Measurements from ENCODE around the gene ARHGEF17.

The ARHGEF17 gene

DNA sequence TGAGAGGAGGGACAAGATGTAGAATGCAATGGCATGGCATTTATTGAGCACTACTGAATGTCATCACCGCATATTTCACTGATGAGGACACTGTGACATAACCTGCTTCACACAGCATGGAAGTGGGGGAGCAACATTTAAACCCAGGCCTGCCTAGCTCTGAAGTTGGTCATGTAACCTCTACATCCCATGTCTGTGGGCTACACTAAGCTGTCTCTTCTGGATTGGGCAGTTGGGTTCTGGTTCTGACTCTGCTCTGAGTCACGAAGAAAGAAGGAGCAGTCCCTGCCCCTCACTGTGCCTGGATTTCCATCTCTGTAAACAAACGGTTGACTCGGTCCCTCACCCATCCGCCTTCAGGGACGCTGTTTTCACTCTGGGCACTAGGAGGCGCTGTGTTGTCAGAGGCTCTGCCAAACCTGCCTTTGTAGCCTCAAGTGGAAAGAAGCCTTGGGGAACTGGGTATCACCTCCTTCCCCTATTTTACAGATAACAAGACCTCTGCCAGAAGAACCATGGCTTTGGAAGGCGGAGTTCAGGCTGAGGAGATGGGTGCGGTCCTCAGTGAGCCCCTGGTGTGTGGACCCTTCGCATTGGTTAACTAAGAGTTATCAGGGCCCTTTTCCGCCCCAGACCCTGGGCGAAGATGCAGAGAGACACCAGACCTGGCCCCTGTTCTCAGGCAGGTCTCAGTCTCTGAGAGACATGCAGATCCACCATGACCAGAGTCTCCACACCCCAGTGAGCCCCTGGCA is 12.7 kb upstream of the ARHGEF17 start:
- no peak for FAIRE-seq

DNA sequence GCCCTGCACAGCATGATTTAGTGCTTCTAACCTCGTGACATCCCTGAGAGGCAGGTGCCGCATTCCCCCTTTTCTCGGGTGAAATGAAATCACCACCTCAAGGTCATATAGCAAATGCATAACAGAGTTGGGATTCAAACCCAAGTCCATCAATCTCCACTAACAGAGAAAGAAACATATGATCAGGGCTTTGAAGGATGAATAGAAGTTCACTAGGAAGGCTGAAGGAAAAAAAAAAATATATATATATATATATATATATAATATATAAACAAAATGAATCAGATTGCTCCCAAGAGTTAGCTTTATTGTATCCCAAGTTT is 12.1 kb upstream of the ARHGEF17 start:
- FAIRE-seq = no peak

DNA sequence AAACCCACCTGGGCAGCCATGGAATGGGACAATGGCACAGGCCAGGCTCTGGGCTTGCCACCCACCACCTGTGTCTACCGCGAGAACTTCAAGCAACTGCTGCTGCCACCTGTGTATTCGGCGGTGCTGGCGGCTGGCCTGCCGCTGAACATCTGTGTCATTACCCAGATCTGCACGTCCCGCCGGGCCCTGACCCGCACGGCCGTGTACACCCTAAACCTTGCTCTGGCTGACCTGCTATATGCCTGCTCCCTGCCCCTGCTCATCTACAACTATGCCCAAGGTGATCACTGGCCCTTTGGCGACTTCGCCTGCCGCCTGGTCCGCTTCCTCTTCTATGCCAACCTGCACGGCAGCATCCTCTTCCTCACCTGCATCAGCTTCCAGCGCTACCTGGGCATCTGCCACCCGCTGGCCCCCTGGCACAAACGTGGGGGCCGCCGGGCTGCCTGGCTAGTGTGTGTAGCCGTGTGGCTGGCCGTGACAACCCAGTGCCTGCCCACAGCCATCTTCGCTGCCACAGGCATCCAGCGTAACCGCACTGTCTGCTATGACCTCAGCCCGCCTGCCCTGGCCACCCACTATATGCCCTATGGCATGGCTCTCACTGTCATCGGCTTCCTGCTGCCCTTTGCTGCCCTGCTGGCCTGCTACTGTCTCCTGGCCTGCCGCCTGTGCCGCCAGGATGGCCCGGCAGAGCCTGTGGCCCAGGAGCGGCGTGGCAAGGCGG is 11.4 kb upstream of the ARHGEF17 start:
- no peak for FAIRE-seq

DNA sequence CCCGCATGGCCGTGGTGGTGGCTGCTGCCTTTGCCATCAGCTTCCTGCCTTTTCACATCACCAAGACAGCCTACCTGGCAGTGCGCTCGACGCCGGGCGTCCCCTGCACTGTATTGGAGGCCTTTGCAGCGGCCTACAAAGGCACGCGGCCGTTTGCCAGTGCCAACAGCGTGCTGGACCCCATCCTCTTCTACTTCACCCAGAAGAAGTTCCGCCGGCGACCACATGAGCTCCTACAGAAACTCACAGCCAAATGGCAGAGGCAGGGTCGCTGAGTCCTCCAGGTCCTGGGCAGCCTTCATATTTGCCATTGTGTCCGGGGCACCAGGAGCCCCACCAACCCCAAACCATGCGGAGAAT is 10.9 kb upstream of the ARHGEF17 start:
- no peak for FAIRE-seq

DNA sequence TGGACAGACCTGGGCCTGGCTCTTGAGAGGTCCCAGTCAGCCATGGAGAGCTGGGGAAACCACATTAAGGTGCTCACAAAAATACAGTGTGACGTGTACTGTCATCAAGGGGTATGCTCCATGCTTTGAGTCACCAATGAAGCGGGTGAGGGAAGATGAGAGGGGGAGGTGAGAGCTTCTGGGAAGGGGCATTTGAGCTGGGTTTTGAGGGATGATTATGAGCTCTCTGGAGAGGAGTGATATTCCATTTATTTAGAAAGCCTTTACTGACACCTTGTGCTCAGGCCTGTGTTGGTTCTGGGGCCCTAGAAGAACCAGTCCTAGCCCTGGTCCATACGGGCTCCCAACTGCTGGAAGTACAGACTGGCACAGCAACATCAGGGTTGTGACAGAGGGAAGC is 10.4 kb upstream of the ARHGEF17 start:
- FAIRE-seq = no peak

DNA sequence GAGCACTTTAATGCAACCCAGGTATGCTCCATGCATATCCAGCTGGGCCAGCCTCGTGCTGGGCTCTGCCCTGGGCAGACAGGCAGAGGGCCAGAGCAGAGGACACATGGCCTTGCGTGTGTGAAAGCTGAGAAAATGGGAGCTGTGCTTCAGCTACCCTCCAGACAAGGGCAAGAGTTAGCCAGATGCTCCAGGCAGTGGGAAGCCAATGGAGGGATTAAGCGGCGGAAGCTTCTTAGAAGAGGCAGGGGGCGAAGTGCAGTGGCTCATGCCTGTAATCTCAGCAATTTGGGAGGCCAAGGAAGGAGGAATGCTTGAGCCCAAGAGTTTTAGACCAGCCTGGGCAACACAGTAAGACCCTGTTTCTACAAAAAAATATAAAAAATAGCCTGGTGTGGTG is 9.8 kb upstream of the ARHGEF17 start:
- no peak for FAIRE-seq

DNA sequence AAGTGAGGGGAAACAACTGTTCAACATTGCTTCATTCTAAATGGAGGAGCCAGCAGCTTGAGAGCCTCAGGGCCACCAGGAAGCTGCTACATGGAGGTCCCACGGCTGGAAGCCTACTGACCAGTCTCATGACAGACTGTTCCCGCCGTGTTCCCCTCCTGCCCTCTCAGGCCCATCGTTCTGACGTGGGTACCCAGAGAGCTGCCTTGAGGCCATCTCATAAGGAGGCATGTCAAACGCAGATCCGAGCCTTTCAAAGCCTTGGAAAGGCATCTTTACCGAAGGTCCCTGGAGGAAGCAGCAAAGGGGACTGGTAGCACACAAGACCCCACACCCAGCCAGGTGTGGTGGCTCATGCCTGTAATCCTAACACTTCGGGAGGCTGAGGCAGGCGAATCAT is 8.3 kb upstream of the ARHGEF17 start:
- FAIRE-seq = no peak

DNA sequence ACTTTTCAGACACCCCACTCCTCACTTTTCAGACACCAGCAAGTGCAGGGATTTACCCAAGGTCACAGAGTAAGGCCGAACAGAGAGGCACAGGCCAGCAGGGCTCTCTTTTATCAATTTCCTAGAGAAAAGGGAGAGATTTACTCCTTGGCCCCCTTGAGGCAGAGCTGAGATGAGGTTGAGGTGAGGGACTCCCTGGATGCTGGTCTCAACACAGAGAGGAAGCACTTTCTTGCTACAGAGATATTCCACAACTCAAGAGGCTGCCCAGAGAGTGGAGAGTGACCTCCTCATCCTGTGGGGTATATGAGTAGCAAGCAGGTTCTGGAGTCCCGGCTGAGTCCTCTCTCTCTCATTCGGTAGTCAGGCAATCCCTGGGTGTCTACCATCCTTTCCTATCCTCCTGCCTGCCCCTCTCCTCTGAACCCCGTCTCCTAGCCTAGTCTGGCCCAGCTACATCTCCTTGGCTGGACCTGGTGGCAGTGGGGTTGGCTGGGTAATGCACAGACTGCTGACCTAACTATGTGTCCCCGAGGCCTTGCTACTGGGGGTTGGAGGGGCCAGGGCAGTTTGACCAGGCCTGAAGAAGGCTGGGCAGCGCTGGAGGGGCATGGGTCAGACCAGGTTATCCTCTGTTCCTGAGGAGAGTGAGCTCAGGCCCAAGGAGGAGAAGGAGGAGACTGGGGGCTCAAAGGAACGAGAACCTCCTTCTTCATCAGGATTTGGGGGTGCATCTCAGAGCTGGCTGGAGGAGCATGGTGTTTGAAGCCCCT is 1.8 kb upstream of the ARHGEF17 start:
- FAIRE-seq = no peak

DNA sequence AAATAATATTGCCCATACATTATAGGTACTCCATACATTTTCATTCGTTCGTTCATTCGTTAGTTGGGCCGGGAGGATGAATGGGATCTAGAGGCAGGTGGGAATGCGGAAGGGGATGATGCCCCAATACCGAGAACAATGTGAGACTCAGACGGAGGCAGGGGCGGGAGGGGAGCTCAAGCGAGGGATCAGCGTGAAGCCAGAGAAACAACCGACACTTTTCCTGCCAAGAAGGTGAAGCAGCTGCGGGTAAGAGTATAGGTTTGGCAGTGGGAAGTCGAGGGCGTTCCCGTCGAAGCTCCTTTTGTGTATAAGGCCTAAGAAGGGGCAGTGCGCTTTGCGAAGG is 1.1 kb upstream of the ARHGEF17 start:
- FAIRE-seq = no peak

DNA sequence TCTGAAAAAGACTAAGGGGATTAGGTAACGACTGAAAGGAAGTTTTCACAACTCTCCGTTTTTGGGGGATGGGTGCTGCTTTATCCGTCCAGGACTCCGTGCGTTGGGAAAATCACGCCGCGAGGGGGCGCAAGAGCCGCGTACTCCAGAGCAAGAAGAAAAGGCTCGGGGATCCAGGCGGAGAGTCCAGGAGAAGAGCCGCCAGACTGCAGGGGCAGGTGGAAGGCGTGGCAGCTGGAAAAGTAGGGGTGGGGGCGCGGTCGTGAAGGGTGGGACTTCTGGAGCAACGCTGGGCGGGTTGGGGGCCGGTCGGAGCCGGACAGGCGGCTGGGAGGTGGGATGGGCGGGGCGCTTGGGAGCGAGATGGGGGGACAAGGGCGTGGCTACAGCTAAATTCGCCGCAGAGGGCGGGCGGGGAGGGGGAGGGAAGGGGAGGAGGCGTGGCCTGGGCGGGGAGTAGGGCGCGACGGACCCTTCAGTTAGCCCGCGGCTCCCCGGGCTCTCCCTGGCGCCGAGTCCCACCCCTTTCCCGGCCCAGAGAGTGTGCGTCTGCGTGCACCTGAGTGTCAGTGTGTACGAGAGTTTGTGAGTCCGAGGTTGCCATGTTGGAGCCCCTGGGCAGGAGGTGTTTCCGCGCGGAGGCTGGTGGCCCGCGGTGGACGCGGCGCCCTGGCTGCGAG is 613 bp upstream of the ARHGEF17 start:
- no peak for FAIRE-seq

DNA sequence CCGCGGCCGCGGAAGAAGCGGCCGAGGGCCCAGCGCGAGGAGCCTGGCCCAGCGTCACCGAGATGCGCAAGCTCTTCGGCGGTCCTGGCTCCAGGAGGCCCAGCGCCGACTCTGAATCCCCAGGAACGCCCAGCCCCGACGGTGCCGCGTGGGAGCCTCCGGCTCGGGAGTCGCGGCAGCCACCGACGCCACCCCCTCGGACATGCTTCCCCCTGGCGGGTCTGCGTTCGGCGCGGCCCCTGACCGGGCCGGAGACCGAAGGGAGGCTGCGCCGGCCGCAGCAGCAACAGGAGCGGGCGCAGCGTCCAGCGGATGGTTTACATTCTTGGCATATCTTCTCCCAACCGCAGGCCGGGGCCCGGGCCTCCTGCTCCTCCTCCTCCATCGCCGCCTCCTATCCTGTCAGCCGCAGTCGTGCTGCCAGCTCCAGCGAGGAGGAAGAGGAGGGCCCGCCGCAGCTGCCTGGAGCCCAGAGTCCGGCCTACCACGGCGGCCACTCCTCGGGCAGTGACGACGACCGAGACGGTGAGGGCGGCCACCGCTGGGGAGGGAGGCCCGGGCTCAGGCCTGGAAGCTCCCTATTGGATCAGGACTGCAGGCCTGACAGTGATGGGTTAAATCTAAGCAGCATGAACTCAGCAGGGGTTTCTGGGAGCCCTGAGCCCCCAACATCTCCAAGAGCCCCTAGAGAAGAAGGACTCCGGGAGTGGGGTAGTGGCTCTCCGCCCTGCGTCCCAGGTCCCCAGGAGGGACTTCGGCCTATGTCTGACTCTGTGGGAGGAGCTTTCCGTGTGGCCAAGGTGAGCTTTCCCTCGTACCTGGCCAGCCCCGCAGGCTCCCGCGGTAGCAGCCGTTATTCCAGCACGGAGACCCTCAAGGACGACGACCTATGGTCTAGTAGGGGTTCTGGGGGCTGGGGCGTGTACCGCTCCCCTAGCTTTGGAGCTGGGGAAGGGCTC is 1.2 kb downstream of the ARHGEF17 start:
- FAIRE-seq = no peak

DNA sequence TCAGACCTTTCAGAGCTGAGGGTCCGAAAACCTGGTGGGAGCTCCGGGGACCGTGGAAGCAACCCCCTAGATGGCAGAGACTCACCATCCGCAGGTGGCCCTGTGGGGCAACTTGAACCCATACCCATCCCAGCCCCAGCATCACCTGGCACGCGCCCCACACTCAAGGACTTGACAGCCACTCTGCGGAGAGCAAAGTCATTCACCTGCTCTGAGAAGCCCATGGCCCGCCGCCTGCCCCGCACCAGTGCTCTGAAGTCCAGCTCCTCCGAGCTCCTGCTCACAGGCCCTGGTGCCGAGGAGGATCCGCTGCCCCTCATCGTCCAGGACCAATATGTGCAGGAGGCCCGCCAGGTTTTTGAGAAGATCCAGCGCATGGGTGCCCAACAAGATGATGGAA is 2.0 kb downstream of the ARHGEF17 start:
- FAIRE-seq = no peak

DNA sequence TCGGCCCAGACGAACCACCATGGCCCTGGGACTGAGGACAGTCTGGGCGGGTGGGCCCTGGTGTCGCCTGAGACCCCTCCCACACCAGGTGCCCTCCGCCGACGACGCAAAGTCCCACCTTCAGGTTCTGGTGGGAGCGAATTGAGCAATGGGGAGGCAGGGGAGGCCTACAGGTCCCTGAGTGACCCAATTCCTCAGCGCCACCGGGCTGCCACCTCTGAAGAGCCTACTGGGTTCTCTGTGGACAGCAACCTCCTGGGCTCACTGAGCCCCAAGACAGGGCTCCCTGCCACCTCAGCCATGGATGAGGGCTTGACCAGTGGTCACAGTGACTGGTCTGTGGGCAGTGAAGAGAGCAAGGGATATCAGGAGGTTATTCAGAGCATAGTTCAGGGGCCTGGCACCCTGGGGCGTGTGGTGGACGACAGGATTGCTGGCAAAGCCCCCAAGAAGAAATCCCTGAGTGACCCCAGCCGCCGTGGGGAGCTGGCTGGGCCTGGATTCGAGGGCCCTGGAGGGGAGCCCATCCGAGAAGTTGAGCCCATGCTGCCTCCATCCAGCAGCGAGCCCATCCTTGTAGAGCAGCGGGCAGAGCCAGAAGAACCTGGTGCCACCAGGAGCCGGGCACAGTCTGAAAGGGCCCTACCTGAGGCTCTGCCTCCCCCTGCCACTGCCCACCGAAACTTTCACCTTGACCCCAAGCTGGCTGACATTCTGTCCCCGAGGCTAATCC is 2.8 kb downstream of the ARHGEF17 start:
- no peak for FAIRE-seq

DNA sequence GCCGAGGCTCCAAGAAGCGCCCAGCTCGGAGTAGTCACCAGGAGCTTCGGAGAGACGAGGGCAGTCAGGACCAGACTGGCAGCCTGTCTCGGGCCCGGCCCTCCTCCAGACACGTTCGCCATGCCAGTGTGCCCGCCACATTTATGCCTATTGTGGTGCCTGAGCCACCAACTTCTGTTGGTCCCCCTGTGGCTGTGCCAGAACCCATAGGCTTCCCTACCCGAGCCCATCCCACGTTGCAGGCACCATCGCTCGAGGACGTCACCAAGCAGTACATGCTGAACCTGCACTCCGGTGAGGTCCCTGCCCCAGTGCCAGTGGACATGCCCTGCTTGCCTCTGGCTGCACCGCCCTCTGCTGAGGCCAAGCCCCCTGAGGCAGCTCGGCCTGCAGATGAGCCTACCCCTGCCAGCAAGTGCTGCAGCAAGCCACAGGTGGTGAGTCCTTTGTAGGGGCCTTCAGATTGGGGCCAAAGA is 3.4 kb downstream of the ARHGEF17 start:
- no peak for FAIRE-seq

DNA sequence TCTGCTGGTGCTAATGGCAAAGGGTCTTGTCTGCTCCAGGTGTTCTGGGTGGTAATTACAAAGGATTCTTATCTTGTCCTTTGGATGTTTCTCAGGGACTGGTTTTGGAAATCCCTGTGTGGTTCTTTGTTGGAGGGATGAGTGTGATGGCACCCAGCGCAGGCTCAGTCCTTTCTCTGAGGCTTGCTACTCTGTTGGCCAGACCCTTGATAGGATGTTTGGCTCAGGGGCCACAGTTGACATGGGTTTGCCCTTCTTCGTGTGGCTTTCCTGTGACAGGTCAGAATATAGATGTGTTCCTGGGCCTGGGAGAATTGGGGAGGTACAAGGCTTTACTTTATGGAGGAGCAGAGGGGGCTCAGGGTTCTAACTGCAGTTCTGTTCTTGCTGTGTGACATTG is 4.0 kb downstream of the ARHGEF17 start:
- FAIRE-seq = no peak

DNA sequence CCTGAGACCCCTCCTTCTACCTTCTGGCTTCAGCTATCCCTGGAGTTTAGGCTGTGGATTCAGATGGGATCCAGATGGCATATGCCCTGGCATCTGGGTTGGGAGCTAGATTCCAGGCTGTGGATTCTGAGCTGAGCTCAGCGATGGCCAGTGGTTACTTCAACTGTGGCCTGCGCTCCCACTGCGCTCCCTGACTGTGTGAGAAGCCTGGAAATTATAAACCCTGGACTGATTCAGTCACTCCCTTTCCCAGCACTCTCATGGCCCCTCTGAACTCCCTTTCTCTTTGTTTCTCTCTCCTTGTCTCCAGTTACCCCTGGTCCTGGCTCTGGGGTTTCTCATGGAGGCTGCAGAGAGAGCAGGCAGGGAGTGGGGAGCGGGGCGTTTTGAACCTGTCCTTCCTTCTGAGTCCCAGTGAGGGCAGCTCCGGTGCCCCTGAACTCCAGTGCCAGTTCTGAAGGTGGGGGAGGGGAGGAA is 4.8 kb downstream of the ARHGEF17 start:
- FAIRE-seq = no peak

DNA sequence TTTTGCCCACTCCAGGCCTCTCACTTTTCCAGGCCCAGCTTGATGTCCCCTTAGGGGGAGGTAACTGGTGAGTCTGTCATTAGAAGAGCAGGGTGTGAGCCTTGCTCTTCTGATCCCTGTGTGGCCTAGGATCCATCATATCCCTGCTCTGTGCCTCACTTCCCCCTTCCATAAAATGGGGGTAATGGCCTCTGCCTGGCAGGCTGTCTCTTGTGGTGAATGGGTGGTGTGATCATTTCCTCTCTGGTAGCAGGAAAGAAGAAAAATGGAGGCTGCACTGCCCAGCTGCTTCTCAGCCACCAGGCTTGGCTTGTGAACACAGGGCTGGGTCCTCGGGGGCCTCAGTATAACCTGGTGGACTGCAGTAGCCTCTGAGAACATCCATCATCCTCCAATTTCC is 5.6 kb downstream of the ARHGEF17 start:
- no peak for FAIRE-seq

DNA sequence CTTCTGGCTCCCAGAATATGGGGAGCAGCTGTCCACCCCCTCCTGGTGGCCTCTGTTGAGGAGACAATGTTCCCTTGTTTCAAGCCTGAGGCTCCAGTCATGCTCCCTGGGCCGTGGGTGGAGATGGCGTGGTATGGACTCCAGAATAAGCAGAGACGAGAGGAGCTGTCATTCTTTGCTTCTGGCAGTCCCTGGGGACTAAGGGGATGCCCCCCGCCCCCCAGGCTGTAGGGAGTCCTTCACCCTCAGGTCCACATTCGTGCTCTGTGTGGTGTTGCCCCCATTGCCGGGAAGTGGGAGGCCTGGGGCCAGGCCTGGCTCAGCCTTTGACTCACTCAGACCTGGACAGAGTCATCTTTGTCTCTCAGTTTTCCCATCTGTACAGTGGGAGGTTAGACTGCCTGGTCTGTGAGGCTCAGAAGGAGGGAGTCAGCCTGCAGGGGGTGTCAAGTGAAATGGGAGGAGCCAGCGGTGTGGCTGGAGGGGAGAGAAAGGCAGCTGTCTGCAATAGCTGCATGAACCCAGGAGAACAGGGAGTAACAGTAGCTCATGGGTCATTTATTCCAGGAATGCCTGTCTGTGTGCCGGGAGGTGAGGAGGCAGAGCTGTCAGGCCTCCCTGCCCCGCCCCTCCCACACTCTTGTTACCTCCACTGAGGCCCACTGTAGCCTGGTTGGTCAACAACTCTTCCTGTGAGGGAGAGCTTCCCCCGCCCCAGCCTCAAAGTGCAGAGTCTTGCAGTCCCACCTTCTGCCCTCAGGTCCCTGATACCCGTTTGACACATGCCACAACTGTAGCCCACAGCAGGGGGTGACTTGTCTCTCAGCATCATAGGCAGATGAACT is 6.3 kb downstream of the ARHGEF17 start:
- no peak for FAIRE-seq

DNA sequence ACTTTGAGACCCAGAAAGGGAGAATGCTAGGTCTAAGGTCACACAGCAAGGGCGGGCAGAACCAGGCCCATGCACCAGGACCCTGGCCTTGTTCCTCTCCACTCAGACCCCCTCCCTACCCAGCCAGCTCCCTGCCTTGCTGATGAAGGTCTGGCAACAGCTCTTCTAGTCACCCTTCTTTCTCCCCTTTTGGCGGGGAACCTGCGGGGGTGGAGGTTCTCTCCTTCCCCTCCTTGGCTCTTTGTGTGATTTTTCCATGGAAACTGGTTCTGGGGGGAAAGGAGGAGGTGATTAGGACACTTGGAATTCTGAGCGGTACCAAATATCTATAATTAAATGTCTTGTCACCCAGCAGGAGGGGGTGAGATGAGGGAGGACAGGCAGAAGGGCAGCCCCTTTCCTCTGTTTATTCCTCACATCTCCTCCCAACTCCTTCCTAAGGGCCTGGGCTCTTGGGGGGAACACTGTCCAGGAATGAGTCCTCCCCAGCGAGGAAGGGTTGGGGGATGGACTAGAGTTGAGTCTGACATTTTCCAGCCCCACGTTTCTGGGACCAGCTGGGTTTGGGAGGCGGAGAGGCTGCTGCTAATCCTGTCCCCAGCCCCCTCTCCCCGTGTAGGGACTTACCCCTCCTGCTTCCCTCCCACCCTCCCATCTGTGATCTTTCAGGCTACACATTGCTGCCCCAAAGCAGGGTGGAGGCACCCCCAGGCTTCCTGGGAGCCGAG is 7.4 kb downstream of the ARHGEF17 start:
- no peak for FAIRE-seq

DNA sequence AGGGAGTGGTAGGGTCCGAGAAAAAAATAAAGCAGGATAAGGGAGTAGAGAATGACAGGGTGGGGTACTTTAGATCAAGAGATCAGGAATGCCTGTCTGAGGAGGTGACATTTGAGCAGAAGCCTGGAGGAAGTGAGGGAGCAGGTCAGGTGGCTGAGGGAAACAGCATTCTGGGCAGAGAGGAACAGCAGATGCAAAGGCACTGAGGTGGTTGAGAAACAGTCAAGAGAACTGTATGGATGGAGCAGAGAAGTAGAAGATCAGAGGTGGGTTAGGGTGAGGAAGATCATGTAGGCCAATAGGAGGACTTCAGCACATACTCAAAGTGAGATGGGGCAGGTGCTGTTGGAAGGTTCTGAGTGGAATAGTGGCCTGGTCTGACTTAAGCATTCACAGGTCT is 8.3 kb downstream of the ARHGEF17 start:
- no peak for FAIRE-seq

Data from TTC549 (cell line).